ENCODE results near the gene NRN1. TPM values are rescaled to one million over a fixed set of nuclear protein-coding genes. Genes with fewer than 3 reads are reported as not detected.
"Not testable (repeated sequence)": the region's sequence is repeated elsewhere in the genome, so short reads cannot be mapped to it uniquely, and the experiment has no call there.

Gene NRN1
- total RNA-seq, 1 donor from 2014 or later = 0.75 TPM

- intact Hi-C loops (cut with micrococcal nuclease) = no loop called here
- H3K9me3 Mint-ChIP-seq = no peaks in the 10 kb centered on the region
- no peak overlapping the region for H3K27ac Mint-ChIP-seq
- H3K36me3 Mint-ChIP-seq (ENCODE audit: low read depth) = no peaks in the 10 kb centered on the region
- no peak for DNase-seq (ENCODE audit: low spot score)
- no peak overlapping the region for H3K4me3 Mint-ChIP-seq (ENCODE audit: low read depth)
- H3K27me3 Mint-ChIP-seq (ENCODE audit: low read depth) = peaks cover 64% of the 10 kb centered on the region
- H3K4me1 Mint-ChIP-seq (ENCODE audit: low read depth) = peaks cover 8% of the 10 kb centered on the region
Observed at GRCh38 chr6:5989141-5989723, 17.5 kb downstream of the NRN1 start.

- DNase-seq (ENCODE audit: low spot score) = no peak
- intact Hi-C loops (cut with micrococcal nuclease) = no loop called here
- H3K4me3 Mint-ChIP-seq (ENCODE audit: low read depth) = no peak overlapping the region
Observed at GRCh38 chr6:5986861-5987260, 19.9 kb downstream of the NRN1 start.

GRCh38 chr6:5984150-5985089 lies 22.3 kb downstream of the NRN1 start:
- no peak overlapping the region for H3K4me3 Mint-ChIP-seq (ENCODE audit: low read depth)
- H3K9me3 Mint-ChIP-seq = no peaks in the 10 kb centered on the region
- H3K4me1 Mint-ChIP-seq (ENCODE audit: low read depth) = peaks cover 28% of the 10 kb centered on the region
- peaks cover 34% of the 10 kb centered on the region for H3K27me3 Mint-ChIP-seq (ENCODE audit: low read depth)
- H3K36me3 Mint-ChIP-seq (ENCODE audit: low read depth) = no peaks in the 10 kb centered on the region
- no peak overlapping the region for H3K27ac Mint-ChIP-seq
- no peak for DNase-seq (ENCODE audit: low spot score)
- intact Hi-C loops (cut with micrococcal nuclease) = no loop called here

More at GRCh38 chr6:5986861-5987260, 19.9 kb downstream of the NRN1 start:
- H3K4me1 Mint-ChIP-seq (ENCODE audit: low read depth) = peaks cover 14% of the 10 kb centered on the region
- no peak overlapping the region for H3K27ac Mint-ChIP-seq
- no peaks in the 10 kb centered on the region for H3K9me3 Mint-ChIP-seq
- H3K36me3 Mint-ChIP-seq (ENCODE audit: low read depth) = no peaks in the 10 kb centered on the region
- peaks cover 43% of the 10 kb centered on the region for H3K27me3 Mint-ChIP-seq (ENCODE audit: low read depth)

GRCh38 chr6:5981126-5982026 lies 25.3 kb downstream of the NRN1 start:
- Mint-ChIP-seq H3K27ac (no peak overlapping the region), H3K9me3 (no peaks in the 10 kb centered on the region), H3K36me3 (ENCODE audit: low read depth) (no peaks in the 10 kb centered on the region), H3K27me3 (ENCODE audit: low read depth) (peaks cover 26% of the 10 kb centered on the region), H3K4me3 (ENCODE audit: low read depth) (no peak overlapping the region), H3K4me1 (ENCODE audit: low read depth) (peaks cover 21% of the 10 kb centered on the region)
- intact Hi-C loops (cut with micrococcal nuclease) = no loop called here
- no peak for DNase-seq (ENCODE audit: low spot score)

GRCh38 chr6:5979650-5980420 lies 26.9 kb downstream of the NRN1 start:
- no peak for DNase-seq (ENCODE audit: low spot score)
- Mint-ChIP-seq H3K27me3 (ENCODE audit: low read depth) (peaks cover 18% of the 10 kb centered on the region), H3K9me3 (no peaks in the 10 kb centered on the region), H3K4me3 (ENCODE audit: low read depth) (no peak overlapping the region), H3K4me1 (ENCODE audit: low read depth) (peaks cover 21% of the 10 kb centered on the region), H3K36me3 (ENCODE audit: low read depth) (no peaks in the 10 kb centered on the region), H3K27ac (no peak overlapping the region)
- intact Hi-C loops (cut with micrococcal nuclease) = no loop called here

GRCh38 chr6:5976811-5977210 lies 29.9 kb downstream of the NRN1 start:
- peaks cover 14% of the 10 kb centered on the region for H3K4me1 Mint-ChIP-seq (ENCODE audit: low read depth)
- no peaks in the 10 kb centered on the region for H3K36me3 Mint-ChIP-seq (ENCODE audit: low read depth)
- H3K27me3 Mint-ChIP-seq (ENCODE audit: low read depth) = peaks cover 16% of the 10 kb centered on the region
- DNase-seq (ENCODE audit: low spot score) = no peak
- H3K9me3 Mint-ChIP-seq = no peaks in the 10 kb centered on the region
- H3K4me3 Mint-ChIP-seq (ENCODE audit: low read depth) = no peak overlapping the region
- intact Hi-C loops (cut with micrococcal nuclease) = no loop called here
- H3K27ac Mint-ChIP-seq = no peak overlapping the region

- Mint-ChIP-seq H3K36me3 (ENCODE audit: low read depth) (no peaks in the 10 kb centered on the region), H3K4me3 (ENCODE audit: low read depth) (no peak overlapping the region), H3K9me3 (no peaks in the 10 kb centered on the region), H3K27ac (no peak overlapping the region), H3K4me1 (ENCODE audit: low read depth) (peaks cover 2% of the 10 kb centered on the region), H3K27me3 (ENCODE audit: low read depth) (peaks cover 11% of the 10 kb centered on the region)
- intact Hi-C loops (cut with micrococcal nuclease) = no loop called here
- DNase-seq (ENCODE audit: low spot score) = no peak
Observed at GRCh38 chr6:5968817-5969734, 37.6 kb downstream of the NRN1 start.

- H3K4me3 Mint-ChIP-seq (ENCODE audit: low read depth); H3K4me1 Mint-ChIP-seq (ENCODE audit: low read depth); intact Hi-C loops (cut with micrococcal nuclease); H3K9me3 Mint-ChIP-seq; DNase-seq (ENCODE audit: low spot score); H3K27ac Mint-ChIP-seq; H3K36me3 Mint-ChIP-seq (ENCODE audit: low read depth): not testable (repeated sequence)
- peaks cover 11% of the 10 kb centered on the region for H3K27me3 Mint-ChIP-seq (ENCODE audit: low read depth)
Observed at GRCh38 chr6:5968036-5968435, 38.7 kb downstream of the NRN1 start.

- intact Hi-C loops (cut with micrococcal nuclease) = no loop called here
- Mint-ChIP-seq H3K4me3 (ENCODE audit: low read depth) (no peak overlapping the region), H3K27me3 (ENCODE audit: low read depth) (peaks cover 11% of the 10 kb centered on the region), H3K9me3 (no peaks in the 10 kb centered on the region), H3K27ac (no peak overlapping the region), H3K4me1 (ENCODE audit: low read depth) (peaks cover 2% of the 10 kb centered on the region), H3K36me3 (ENCODE audit: low read depth) (no peaks in the 10 kb centered on the region)
- DNase-seq (ENCODE audit: low spot score) = no peak
Observed at GRCh38 chr6:5967594-5967993, 39.1 kb downstream of the NRN1 start.

GRCh38 chr6:5962794-5963193 lies 43.9 kb downstream of the NRN1 start:
- Mint-ChIP-seq H3K27me3 (ENCODE audit: low read depth) (peaks cover 17% of the 10 kb centered on the region), H3K9me3 (no peaks in the 10 kb centered on the region), H3K4me1 (ENCODE audit: low read depth) (no peaks in the 10 kb centered on the region), H3K4me3 (ENCODE audit: low read depth) (no peak overlapping the region), H3K36me3 (ENCODE audit: low read depth) (no peaks in the 10 kb centered on the region), H3K27ac (no peak overlapping the region)
- DNase-seq (ENCODE audit: low spot score) = no peak
- intact Hi-C loops (cut with micrococcal nuclease) = no loop called here

GRCh38 chr6:5961836-5962235 lies 44.9 kb downstream of the NRN1 start:
- no peak overlapping the region for H3K4me3 Mint-ChIP-seq (ENCODE audit: low read depth)
- DNase-seq (ENCODE audit: low spot score) = no peak
- H3K36me3 Mint-ChIP-seq (ENCODE audit: low read depth) = no peaks in the 10 kb centered on the region
- intact Hi-C loops (cut with micrococcal nuclease) = no loop called here
- peaks cover 20% of the 10 kb centered on the region for H3K27me3 Mint-ChIP-seq (ENCODE audit: low read depth)
- no peaks in the 10 kb centered on the region for H3K9me3 Mint-ChIP-seq
- H3K4me1 Mint-ChIP-seq (ENCODE audit: low read depth) = no peaks in the 10 kb centered on the region
- H3K27ac Mint-ChIP-seq = no peak overlapping the region
